Mesodermal cell (in vitro differentiated cells): ENCODE results near the gene UBR4. TPM values are rescaled to one million over a fixed set of nuclear protein-coding genes. Genes with fewer than 3 reads are reported as not detected.
"Not testable (repeated sequence)": the region's sequence is repeated elsewhere in the genome, so short reads cannot be mapped to it uniquely, and the experiment has no call there.

ENCODE experiments used
- H3K27ac ChIP-seq: 2 replicates; pipeline ENCODE4 v1.7.0; 2013; ENCODE audit warnings: mild to moderate bottlenecking, low read depth, low read length, moderate library complexity; ENCODE audit not compliant: severe bottlenecking
- H3K36me3 ChIP-seq: 2 replicates; pipeline ENCODE4 v1.7.1; 2013; ENCODE audit warnings: mild to moderate bottlenecking, low read length, moderate library complexity; ENCODE audit not compliant: control insufficient read depth, insufficient read depth
- H3K4me1 ChIP-seq: one replicate; pipeline ENCODE4 v1.7.1; 2013; ENCODE audit warnings: mild to moderate bottlenecking, low read length; ENCODE audit not compliant: insufficient read depth, control insufficient read depth, poor library complexity, severe bottlenecking
- H3K4me3 ChIP-seq: 2 replicates; pipeline ENCODE4 v1.7.0; 2013; ENCODE audit warnings: low read length, control low read depth, mild to moderate bottlenecking; ENCODE audit not compliant: insufficient read depth, poor library complexity, severe bottlenecking; ENCODE audit errors: extremely low read depth
- H3K9me3 ChIP-seq: 2 replicates; pipeline ENCODE4 v1.7.1; 2013; ENCODE audit warnings: mild to moderate bottlenecking, low read length, moderate library complexity; ENCODE audit not compliant: control insufficient read depth
- WGBS, 2 experiments: methylation state at CpG; one replicate each; pipeline ENCODE4 v1.1.5; 2013; ENCODE audit warnings: missing lambda C conversion rate in 2 of 2; ENCODE audit not compliant: insufficient coverage in 2 of 2; 5-methylcytosine and 5-hydroxymethylcytosine counted together
- polyA plus RNA-seq, 2 experiments: library from polyadenylated mRNA; stranded (reverse); fragments of 50-300 nt; gene quantifications; one replicate each; pipeline ENCODE4 v1.2.3, GENCODE V29; 2013

The UBR4 gene
- polyA plus RNA-seq (2013, experiment 1 of 2) = 125 TPM
- 75.5 TPM for polyA plus RNA-seq (2013, experiment 2 of 2)

DNA sequence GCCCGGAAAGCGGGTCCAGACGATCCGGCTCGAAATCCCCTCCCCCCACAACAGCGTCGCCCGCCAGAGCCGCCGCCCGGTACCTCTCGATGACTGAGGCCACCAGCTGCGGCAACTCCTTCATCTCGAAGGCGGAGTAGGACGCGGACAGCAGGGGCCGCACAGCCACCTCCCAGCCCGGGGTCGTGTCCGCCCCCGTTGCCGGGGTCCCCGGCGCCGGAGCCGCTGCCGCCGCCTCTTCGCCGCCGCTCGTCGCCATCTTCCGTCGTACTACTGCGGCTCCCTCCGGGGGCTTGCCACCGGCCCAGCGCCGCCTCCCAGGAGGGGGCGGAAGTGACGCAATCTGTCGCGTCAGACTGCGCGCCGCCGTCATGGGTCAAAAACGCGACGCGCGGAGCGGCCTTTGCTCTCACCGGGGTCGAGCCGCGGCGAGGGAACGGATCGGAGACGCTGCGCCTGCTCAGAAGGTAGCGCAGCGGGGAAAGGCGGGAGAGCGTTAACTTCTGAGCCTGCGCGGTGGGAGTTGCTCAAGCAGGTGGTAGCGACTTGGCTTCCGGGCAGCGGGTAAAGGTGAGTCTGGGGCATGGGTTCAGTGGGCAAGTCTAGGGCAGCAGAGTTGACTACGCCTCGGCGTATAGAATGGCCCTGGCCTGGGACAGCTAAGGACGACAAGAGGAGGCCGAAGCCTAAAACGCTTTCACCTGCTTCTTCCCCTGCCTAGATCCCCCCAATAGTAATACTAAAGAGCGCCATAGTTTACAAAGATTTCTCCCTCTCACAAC lies at the start of gene UBR4:
TSS of gene UBR4 (minus strand) at position 277 of the 782 bp plus-strand sequence. CDS start at position 259, 18 bp downstream.
- peaks cover 28% of the 10 kb centered on the region for H3K4me1 ChIP-seq
- H3K9me3 ChIP-seq = no peaks in the 10 kb centered on the region
- WGBS, 2 experiments = 0 to 1% methylated on average over 62 to 74 of the region's 80 CpGs
- peaks cover 33% of the 10 kb centered on the region for H3K36me3 ChIP-seq
- peak within 1 kb of the TSS; percentile 94 for H3K4me3 ChIP-seq
- peak within 1 kb of the TSS; percentile 93 for H3K27ac ChIP-seq

DNA sequence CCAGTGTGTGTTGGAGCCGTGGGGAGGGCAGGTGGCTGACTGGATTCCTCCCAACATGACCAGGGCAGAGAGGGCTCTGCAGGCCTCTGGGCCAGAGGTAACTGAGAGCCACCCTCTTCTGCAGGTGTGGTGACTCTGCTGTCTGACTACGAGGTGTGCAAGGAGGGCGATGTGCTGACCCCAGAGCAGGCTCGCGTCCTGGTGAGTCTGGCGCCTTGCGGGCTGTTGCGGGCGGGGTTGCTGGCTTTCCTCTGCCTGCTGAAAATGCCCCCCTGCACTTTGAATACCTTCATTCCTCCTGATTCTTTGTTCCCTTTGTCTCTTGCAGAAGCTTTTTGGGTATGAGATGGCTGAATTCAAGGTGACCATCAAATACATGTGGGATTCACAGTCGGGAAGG lies 48.3 kb upstream of the UBR4 start:
- WGBS, 2 experiments = 91 to 98% methylated on average over 7 to 10 of the region's 10 CpGs
- peaks cover 68% of the 10 kb centered on the region for H3K36me3 ChIP-seq

DNA sequence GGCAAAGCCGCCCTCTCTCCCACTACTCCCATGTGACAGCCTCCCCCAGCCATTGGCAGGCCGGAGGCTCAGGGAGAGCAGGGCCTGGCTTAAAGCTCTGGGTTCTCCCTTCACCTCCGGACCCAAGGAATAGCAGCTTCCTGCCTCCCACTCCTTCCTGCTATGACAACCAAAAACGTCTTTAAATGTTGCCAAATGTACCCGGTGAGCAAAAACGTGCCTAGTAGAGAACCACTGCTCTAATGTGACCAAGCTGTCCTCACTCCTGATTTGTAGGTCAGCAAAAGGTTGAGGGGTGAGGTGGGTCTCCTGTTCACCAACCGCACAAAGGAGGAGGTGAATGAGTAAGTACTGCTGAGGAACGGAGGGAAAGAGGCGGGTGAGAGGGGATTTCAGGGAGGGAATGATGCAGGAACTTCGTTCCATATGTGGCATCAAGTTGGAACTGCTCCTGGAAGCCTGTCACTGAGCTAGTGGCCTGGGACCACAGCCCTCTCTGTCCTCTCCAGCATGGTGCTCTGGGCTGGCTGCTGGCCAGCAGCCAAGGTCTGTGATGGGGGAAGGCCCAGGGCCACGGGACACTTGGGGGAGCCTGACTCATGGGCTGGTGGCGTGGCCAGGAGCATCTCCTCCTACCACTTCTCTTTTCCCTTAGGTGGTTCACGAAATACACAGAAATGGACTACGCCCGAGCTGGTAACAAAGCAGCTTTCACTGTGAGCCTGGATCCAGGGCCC lies 47.3 kb upstream of the UBR4 start:
- WGBS, 2 experiments = 90 to 94% methylated on average over 11 to 13 of the region's 15 CpGs
- H3K36me3 ChIP-seq = peaks cover 70% of the 10 kb centered on the region
- H3K27ac ChIP-seq = no peak overlapping the region
- peaks cover 14% of the 10 kb centered on the region for H3K4me1 ChIP-seq
- H3K4me3 ChIP-seq = no peak overlapping the region
- no peaks in the 10 kb centered on the region for H3K9me3 ChIP-seq

More for the DNA sequence above, 48.3 kb upstream of the UBR4 start:
- H3K4me3 ChIP-seq = no peak overlapping the region
- H3K9me3 ChIP-seq = no peaks in the 10 kb centered on the region
- H3K27ac ChIP-seq = no peak overlapping the region
- H3K4me1 ChIP-seq = peaks cover 14% of the 10 kb centered on the region

DNA sequence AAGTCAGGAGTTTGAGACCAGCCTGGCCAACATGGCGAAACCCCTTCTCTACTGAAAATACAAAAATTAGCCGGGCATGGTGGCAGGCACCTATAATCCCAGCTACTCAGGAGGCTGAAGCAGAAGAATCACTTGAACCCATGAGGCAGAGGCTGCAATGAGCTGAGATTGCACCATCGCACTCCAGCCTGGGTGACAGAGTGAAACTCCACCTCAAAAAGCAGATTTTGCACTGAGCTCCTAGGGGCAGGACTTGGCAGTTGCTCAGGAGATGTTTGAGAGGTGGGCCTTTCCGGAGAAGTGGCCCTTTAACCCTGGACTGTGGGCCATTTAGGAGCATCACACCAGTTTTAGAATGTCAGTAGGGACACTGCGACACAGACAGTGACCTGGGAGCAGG lies 46.2 kb upstream of the UBR4 start:
- H3K36me3 ChIP-seq = peaks cover 70% of the 10 kb centered on the region
- H3K27ac ChIP-seq, H3K4me3 ChIP-seq, H3K9me3 ChIP-seq: not testable (repeated sequence)
- WGBS, 2 experiments = 85 to 98% methylated on average over 3 to 4 of the region's 5 CpGs
- H3K4me1 ChIP-seq = peaks cover 14% of the 10 kb centered on the region

DNA sequence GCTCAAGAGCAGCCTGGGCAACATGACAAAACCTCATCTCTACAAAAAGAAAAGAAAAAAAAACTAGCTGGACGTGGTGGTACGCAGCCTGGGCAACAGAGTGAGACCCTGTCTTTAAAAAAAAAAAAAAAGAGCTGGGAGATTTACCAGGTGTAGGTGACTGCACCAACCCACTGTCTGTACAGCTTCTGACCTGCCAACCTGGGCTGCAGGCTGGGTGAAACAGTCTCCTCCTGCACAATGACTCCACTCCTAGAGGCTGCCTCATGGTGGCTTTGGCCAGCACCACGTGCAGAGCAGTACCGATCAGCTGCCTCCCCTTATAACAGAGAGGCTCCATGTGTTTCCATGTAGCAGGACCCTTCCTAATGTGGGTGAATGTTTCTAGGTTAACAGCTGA lies 45.2 kb upstream of the UBR4 start:
- Histone ChIP-seq H3K27ac (no peak overlapping the region), H3K36me3 (peaks cover 62% of the 10 kb centered on the region), H3K4me1 (peaks cover 13% of the 10 kb centered on the region), H3K9me3 (no peaks in the 10 kb centered on the region), H3K4me3 (no peak overlapping the region)
- 100% methylated on average over 1 to 3 of the region's 4 CpGs for WGBS, 2 experiments

DNA sequence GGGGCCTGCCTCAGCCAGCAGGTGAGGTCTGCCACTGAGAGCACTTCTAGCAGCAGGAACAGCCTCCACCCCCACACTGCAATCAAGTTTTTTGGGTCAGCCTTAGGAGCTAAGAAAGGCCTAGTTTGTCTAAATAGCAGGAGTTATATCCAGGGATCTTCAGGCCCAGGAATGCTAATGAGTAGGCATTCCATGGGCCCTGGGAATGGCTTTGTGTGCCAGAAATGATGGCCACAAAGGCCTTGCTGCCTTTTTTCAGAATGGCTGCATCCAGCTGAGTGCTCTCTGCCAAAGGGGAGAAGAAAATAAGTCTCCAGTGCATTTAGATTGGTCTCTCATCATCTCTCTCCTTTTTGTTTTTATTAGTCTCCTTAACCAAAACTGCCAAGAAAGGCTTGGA lies 44.4 kb upstream of the UBR4 start:
- H3K27ac ChIP-seq = no peak overlapping the region

DNA sequence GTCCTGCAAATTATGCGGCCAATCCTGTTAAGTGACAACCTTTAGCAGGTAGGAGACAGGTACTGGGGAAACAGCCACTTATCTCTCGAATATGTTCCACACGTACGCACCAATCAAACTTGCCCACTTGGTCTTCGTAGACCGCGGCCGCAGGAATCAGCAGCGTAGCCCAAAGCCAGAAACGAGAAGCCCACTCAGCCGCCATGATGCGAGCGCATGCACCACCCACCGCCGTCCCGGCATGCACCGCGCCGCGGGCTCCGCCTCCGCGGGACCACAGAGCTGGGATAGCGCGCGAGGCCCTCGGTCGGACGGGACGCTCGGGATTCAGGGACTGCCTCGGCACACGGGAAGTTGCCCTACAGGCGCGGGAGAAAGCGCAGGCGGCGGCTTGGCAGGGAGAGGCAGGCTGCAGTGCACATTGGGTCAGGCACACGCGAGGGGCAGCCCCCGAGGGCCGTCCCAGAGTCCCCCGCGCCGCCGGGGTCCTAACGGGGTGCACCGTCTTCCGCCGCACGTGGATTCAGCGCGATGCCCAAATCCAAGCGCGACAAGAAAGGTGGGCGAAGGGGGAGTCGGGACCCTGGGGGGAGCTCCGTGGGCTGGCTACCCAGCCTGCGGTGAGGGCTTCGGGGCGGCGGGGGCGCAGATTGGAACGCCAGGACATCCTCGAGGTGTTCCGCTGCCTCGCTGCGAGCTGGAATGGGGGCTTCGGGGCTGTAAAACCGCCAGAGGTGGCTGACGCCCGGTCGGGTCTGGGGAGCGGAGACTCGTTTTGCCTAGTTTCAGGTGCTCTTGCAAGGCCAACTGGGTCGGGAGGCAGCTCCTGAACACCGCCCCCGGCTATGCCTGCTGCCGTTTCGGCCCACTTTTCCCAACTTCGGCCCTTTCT lies 41.5 kb upstream of the UBR4 start, which contains the start of the genes EMC1 and MRTO4:
TSS of gene EMC1 (minus strand) at position 220 of the 892 bp plus-strand sequence. CDS start at position 205, 15 bp downstream.
TSS of gene MRTO4 (plus strand) at position 501 of the 892 bp plus-strand sequence. CDS start at position 532, 31 bp downstream.
- H3K4me1 ChIP-seq = peaks cover 9% of the 10 kb centered on the region
- H3K4me3 ChIP-seq = peak within 1 kb of the TSS; percentile 94
- WGBS, 2 experiments = 0% methylated on average over 62 to 77 of the region's 81 CpGs
- H3K9me3 ChIP-seq = no peaks in the 10 kb centered on the region
- peak within 1 kb of the TSS; percentile 99 for H3K27ac ChIP-seq
- H3K36me3 ChIP-seq = peaks cover 38% of the 10 kb centered on the region

More for the DNA sequence above, 44.4 kb upstream of the UBR4 start:
- Histone ChIP-seq H3K4me3 (no peak overlapping the region), H3K36me3 (peaks cover 54% of the 10 kb centered on the region), H3K9me3 (no peaks in the 10 kb centered on the region), H3K4me1 (peaks cover 9% of the 10 kb centered on the region)

DNA sequence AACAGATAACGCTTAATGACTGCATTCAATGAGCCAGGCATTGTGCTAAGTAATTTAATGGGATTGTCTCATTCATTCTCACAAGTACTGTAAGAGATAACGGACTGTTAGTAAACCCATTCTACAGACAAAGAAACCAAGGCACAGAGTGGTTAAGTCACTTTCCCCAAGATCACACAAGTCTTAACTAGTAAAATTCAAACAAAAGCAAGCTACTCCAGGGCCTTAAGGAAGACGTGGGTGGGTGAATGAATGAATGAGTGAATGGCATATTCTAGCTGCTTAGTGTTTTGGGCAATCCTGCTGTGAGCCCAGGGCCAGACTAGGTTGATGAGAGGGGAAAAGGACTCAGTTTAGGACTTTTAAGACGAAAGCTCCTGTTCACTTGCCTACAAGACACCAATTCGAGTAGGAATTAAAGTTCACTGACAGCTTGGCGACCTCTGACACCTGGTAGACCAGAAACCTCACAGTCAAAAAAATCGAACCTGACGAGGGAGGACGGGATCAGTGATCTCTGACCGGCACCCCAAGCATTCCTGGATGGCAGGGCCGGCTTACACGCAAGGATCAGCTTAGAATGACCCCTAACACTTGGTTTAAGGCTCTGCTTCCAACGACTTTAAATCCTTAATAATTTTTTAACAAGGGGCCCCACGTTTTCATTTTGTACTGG lies 40.7 kb upstream of the UBR4 start:
- Histone ChIP-seq H3K9me3 (no peaks in the 10 kb centered on the region), H3K36me3 (peaks cover 36% of the 10 kb centered on the region), H3K27ac (peak overlapping the region; percentile 99), H3K4me3 (peak overlapping the region; percentile 94), H3K4me1 (peaks cover 9% of the 10 kb centered on the region)
- WGBS, 2 experiments = 0 to 7% methylated on average over 11 to 12 of the region's 14 CpGs

DNA sequence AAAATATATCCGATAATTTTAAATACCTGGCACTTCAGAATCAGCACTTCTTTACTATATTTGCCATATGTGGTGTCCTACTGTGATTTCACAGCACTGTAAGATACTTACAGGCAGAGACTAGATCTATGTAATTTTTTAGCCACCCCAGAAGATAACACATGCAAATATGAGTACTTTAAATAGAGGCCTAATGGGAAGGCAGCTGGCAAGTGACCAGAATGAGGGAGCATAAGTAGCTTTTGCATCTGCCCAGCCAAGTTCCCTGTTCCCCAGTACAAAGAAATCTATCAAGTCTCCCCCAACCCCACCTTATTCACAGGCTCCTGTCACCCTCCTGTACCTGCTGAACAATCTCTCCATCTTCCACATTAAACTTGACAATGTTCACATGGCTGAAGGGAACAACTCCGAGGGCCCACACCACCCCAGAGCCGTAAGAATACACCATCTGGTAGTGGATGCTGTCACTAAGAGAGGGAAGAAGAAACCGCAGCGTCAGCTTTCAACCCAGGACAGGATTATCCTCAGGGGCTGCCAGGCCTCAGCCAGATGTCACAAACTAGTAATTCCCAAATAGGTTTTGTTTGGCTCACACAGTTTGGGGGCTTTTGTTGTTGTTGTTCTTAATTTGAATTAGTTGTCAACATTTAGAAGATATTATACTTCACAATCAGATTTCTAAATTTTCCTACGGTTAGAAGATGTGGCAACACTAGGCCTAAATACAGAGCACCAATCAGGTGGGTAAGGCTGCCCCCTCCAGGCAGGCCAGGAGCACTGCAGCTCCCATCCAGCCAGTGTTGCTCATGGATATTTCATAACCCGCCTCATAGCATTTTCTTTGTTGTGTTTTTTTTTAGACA lies 30.8 kb upstream of the UBR4 start:
- no peaks in the 10 kb centered on the region for H3K9me3 ChIP-seq
- 89% methylated on average over 2 to 6 of the region's 7 CpGs for WGBS, 2 experiments
- no peaks in the 10 kb centered on the region for H3K4me1 ChIP-seq
- H3K36me3 ChIP-seq = peaks cover 87% of the 10 kb centered on the region
- no peak overlapping the region for H3K4me3 ChIP-seq
- H3K27ac ChIP-seq = no peak overlapping the region
